Heart left ventricle (tissue), 13 donors: ENCODE measurements around the gene VAC14.
A peak's percentile ranks its signal among the peaks of the same experiment; 100 is the strongest.

Experiments
- CTCF ChIP-seq, 12 donors: fragments of 200-600 bp; sonication (generic) in 4 of 12; IDR thresholded peaks; one replicate each; pipeline versions ENCODE4 v1.5.0 to v1.8.0; 2018 to 2022; ENCODE audit warnings: antibody characterized with exemption in 12 of 12, mild to moderate bottlenecking in 5 of 12
- POLR2A ChIP-seq, 2 donors: fragments of 450-650 bp; IDR thresholded peaks; one replicate each; pipeline ENCODE4 v1.6.1; 2017; ENCODE audit warnings: antibody characterized with exemption in 2 of 2, mild to moderate bottlenecking in 2 of 2, moderate library complexity in 2 of 2
- donor health status: ischemic (EF 13 %, LVEDD 7.1; RV severe dilation, severe dysfunction).
- donor health status: DM: no; HTN: yes; CAD: no.
- donor health status: DM: no; HTN: no; CAD: no.
- donor health status: ischemic (EF 25% LVEDD 6.9; RV normal size, moderate dysfunction).
- donor health status: ischemic (EF 25% LVEDD 5.7; RV mildly dilated, moderate dysfunction).
- donor health status: ischemic (EF 35%, LVEDD 5.7; RV mildly dilated, moderate dysfunction).
- donor health status: nonischemic (EF 11% LVEDD 7.7; RV severe dilation, severe dysfunction).
- donor health status: DM: yes; HTN: yes; CAD: no.
- donor health status: PGD.
- donor health status: ischemic (EF 29% LVEDD 5.4; RV normal size, mild dysfunction).
- donor health status: nonischemic (EF 23%, LVEDD 6.1; RV moderate dilation, normal function).

DNA sequence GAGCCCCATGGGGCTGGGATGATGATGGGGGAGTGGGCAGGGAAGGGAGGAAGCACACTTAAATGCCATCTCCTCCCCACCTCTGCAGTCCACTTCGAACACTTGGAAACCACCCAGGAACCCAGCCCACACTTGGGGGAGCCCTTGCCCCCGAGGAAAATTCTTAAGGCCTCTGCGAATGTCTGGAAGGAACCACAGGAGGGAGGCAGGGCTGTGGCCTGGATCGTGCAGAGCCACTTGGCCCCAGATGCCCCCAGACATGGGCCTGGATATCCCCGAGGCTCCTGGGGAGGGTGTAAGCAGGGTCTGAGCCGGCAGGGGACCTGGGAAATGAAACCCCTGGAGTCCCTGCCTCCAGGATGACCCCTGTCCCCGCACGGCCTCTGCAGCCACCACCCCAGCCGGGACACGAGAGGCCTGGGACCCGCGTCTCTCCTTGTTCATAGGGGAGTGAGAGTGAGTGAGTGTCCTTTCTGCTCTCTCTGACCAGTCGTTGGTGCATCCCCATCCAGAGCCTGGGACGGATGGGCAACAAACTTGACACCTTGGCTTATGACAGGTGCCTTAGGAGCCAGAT lies 103.3 kb downstream of the VAC14 start:
- peak in 3 of 12 donors; percentile 5 to 13 (median 10) for TF ChIP-seq CTCF (IDR thresholded peaks at IDR 0.05)
- no peak for TF ChIP-seq POLR2A (IDR thresholded peaks at IDR 0.05)
